LHCN-M2 (cell line): ENCODE measurements around the gene DLG1. TPM values are rescaled to one million over a fixed set of nuclear protein-coding genes. Genes with fewer than 3 reads are reported as not detected.

Source experiments
- DNase-seq: peaks from one replicate; pipeline ENCODE4 v3.0.0-alpha.2; 2012; ENCODE audit warnings: low read depth
- total RNA-seq: library from RNA; depleted of rRNA; stranded (reverse); fragments of >200 nt; gene quantifications from 2 replicates; pipeline ENCODE4 v1.2.3, GENCODE V29; 2014

Gene DLG1
- total RNA-seq, 1 experiment from 2014 or later, result 107 TPM

DNA sequence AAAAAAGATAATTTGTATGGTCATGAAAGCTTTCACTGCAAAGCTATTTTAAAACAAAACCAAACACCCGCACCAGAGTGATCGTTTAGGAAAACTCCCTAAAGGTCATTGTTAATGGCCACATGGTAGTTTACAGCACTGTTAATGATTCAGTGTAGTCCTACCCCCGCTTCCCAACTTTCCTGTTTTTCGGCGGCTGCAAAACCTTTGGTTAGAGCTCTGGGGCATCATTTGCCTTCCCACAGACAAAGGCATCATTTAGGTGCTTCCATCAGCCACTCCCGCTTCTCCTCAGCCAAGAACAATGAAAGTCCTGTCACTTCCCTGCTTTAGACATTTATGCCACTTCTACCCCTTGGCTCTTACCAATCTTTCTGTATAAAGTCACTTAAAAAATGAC is 279.4 kb downstream of the DLG1 start:
- no peak for DNase-seq

DNA sequence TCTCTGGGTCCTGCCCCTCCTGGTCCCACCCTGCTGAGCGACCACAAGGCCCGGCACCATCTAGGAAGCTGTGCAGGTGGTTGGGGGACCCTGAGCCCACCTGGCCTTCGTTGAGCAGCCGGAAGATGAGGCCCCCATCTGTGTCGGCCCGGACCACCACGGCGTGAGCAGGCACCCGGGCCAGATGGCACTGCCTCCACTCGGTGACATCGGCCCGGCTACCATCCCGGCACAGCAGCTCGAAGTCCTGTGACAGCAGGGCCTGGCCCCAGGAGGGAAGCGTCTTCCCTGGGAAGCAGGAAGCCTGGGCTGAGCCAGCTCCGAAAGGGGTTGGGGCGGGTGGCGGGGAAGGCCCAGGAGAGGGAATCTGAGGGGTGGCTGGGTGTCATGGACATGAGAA is 281.4 kb downstream of the DLG1 start:
- no peak for DNase-seq

DNA sequence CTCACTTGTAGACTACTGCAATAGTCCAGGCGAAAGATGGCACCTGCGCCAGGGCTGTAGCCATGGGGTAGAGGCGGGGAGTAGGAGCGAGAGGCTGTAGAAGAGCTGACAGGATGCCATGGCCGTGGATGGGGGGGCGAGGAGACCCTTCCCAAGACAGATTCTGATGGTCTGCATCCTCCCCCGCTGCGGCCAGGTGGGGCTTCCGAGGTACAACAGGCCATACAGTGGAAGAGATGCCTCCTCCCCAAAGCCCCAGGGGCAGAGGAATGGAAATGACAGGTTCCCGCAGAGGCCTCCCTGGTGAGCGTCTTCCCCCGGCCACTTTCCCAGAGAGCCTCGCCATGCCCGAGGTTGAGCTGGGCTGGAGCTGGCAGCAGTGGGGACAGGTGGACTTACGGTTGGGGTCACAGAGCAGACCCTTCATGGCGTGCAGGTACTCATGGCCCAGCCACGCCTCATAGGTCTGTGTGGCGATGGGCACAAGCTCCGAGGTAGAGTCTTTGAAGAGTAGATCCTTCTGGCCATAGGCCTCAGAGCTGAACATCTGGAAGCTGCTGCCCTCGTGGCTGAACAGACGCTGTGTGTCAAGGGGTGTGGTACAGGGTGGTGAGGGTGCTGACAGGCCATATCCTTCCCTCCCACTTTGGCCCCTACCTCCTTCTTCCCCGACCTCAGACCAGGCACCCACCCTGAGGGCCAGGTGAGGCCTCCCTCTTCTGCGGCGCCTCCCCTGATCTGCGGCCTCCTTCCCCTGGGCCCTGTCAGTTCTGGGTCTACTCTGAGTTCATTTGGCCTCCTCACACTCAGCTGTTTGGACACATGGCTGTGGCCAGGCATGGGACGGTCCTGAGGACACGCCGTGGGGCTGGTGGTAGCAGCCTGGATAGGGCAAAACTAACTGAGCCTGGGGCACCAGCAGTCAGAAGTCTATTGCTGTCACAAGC is 282.3 kb downstream of the DLG1 start:
- DNase-seq, result no peak

DNA sequence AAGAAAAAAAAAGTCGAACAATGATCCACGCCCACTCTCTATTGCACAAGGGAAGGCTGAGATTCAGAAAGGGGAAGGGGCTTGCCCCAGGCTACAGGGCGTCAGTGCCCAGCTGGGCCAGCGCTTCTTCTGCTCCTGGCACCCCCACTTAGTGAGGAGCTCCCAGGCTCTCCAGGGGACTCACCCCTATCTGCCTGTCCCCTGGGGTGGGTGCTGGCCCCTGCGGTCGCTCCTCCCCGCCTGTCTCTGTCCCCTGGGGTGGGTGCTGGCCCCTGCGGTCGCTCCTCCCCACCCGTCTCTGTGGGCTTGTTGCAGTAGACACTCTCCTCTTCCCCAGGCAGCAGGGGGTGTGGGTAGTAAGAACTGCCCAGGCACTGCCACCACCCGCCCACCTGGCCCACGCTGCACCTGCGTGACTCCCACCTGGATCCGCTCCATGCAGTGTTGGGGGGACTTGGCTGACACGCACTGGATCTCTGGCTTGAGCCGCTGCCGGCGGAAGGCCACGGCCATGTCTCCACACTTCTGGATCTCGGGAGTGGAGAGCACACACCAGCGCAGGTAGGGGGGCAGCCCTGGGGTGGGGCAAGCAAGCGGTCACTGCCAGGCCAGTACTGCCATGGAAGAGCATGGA is 283.4 kb downstream of the DLG1 start:
- no peak for DNase-seq

GRCh38 chr3:197014024-197014423 is 284.4 kb downstream of the DLG1 start:
- no peak for DNase-seq

- DNase-seq, result no peak
Observed at GRCh38 chr3:197012540-197012883, 285.9 kb downstream of the DLG1 start.

DNA sequence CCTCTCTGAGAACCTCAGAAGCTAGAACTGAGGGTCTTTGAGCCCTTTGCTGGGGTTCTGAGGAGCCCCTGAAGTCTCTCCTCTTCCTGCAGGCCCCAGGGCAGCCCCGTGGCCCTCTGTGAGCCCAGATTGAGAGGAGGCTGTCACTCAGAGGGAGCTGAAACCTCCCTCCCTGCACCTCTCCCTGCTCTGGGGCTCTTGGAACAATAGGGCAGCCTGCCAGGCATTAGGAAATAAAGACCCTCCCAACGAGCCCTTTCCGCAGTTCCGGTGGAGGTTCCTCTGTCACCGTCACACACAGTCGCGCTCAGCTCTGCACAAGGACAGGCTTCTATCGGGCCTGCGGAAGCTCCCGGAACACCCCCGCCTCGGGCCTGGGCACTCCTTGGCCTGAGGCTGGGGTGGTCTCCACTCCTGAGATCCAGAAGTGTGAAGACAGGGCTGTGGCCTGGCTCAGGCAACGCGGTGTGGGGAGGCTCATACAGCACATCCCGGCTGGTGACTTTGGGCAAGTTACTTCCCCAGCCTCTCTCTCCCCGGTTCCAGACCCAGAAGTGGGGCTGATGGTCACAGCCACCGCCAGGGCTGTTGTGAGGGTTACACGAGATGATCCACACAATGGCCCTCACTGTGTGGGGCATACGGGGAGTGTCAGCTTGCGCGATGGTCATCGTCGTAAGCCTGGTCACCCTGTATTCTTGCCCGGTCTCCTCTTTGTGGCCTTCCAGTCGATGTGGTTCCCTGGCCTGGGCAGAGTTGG is 286.5 kb downstream of the DLG1 start:
- no peak for DNase-seq

- no peak for DNase-seq
Observed at GRCh38 chr3:197010556-197011351, 287.7 kb downstream of the DLG1 start.

- no peak for DNase-seq
Observed at GRCh38 chr3:197009532-197010019, 288.8 kb downstream of the DLG1 start.

DNA sequence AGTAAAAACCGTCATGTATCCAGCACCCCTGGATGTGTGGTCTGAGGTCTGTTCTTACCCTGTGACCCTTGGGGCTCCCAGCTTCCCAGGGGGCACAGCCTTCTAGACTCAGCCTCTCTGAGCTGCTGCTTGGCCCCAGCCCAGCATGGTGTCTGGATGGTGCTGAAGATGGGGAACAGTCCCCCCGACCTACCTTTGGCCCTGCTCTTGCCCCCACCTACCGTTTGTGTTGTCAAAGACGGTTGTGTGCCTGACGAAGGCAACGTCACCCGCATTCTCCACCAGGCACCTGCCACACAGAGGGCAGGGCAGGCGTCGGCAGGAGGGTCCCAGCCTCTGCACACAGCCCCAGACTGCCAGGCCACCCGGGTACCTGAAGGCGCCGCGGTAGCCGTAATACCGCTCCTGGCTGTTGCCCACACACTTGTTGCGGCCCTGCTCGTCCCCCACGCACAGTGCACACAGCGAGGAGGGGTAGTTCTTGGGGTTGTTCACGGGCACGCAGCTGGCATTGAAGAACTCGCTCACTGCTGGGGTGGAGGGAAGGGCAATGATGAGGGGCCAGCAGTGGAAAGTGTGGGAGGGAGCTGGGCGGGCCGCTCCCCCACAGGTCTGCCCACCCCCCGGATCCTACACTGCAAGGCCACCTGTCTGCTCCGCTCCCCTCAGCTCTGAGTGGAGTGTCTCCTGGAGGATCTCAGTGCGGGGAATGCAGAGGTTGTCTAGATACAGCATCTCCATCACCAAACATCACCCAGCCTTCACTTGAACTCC is 289.8 kb downstream of the DLG1 start:
- DNase-seq, result no peak

- no peak for DNase-seq
Observed at GRCh38 chr3:197007953-197008352, 290.5 kb downstream of the DLG1 start.

- DNase-seq, result no peak
Observed at GRCh38 chr3:197007296-197007940, 291.0 kb downstream of the DLG1 start.

GRCh38 chr3:197006860-197007259 is 291.6 kb downstream of the DLG1 start:
- no peak for DNase-seq

DNA sequence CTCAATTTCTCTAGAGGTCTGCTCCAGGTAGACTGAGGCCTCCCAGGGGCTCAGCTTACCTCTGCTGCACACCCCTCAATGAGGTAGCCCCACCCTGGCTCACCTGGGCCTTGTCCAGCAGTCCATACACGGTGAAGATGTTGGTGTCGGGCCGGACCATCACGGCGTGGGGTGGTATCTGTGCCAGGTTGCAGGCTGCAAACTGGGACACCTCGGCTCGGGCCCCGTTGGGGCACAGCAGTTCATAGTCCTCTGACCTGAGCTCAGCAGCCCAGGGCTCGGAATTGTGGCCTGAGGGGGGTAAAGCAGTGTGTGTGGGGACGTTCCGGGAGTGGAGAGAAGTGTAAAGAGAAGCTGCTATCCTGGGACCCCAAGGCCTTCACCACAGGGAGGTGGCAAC is 292.0 kb downstream of the DLG1 start:
- DNase-seq, result no peak

- DNase-seq, result no peak
Observed at GRCh38 chr3:197003461-197004385, 294.7 kb downstream of the DLG1 start.

DNA sequence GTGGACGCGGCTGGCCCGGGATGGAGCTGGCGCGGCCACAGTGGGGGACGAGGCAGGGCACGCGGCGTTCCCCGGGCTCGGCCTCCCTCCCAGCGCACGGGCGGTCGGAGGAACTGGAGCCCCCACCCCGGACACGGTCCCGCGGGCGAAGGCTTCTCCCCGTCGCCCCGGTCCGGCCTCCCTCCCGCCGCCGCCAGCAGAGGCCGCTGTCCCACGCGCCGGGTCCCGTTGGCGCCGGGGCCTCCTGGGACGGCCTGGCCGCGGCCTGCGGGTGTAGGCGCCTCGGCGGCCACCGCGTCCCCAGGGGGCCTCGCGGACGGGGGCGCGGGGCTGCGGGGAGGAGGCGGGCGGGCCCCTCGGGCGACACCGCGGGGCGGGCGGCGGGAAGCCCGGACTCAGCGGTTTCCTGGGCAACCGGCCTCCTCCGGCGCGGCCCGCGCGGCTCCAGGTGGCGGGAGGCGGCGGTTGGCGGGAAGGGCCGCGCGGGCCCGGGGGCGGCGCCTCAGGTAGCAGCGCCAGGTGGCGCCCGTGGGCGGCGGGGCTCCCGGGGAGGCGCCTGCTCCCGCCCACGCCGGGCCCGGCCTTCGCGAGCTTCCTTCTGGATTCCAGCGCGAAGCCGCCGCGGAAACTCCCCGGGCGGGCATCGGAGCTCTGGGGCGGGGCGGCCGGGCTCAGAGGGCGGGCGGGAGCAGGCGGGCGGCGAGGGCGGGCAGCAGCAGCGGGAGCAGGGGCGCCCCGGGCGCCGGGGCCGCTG is 295.5 kb downstream of the DLG1 start:
- DNase-seq, result peak; percentile 44

DNA sequence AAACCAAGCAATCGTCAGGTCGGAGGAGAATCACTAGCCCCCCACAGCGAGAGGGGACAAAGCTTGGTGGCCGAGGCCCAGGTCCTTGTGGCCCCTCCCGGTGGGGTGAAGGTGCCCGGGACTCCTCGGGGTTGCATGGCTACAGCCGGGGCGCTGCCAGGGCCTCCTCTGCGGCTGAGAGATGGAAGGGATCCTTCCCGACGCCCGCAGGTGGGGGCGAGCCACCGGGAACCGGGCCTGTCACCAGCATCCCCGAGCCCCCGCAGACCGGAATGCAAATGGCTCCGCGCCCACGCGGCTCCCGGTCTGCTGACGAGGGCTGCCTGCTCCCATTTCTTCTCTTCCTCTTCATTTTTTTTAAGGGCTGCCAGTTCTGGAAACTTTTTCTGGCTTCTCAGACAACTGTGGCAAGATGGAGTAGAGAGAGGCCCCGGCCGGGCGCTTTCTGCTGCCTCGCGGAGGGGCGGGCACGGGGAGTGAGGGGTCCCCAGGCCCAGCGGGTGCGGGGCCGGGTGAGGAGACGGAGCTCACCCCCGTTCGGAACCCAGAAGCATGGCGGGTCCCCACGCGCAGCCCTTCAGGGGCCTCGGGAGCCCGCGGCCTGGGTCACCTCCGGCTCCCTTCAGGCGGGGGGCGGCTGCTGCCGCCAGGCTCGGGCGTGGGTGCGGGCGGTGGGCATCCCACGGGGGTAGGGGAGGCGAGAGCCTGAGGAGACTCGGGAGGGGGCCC is 296.3 kb downstream of the DLG1 start:
- DNase-seq, result no peak
